ENCODE data around the gene SPN.
"Not testable (repeated sequence)": the region's sequence is repeated elsewhere in the genome, so short reads cannot be mapped to it uniquely, and the experiment has no call there.

The SPN gene

DNA sequence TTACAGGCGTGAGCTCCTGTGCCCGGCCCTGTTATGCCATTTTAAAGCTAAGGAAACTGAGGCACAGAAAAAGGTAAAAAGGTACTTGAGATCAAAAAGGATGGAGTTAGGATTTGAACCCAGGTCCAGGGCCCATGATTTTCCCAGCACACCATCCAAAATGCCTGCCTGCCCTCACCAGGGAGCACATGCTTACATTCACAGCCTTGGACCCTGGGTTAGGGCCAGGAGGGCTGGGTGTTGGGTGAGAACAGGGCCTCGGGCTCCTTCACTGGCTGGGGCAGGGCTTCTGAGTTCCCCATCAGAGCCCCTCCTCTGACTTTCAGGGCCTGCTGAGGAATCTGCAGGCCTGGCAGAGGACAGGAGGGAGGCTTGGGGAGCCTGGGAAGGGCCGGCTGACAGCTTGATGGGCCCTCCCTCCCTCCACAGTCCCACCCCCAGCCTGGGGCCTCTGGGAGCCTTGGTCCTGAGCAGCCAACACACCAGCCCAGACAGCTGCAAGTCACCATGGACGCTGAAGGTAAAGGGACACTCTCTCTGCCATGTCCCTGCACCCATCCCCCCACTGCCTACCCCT lies 15.7 kb downstream of the SPN start, which contains the start of gene QPRT:
TSS of gene QPRT (plus strand) at position 490 of the 577 bp plus-strand sequence. CDS start at position 508, 18 bp downstream.
- no peak for DNase-seq

DNA sequence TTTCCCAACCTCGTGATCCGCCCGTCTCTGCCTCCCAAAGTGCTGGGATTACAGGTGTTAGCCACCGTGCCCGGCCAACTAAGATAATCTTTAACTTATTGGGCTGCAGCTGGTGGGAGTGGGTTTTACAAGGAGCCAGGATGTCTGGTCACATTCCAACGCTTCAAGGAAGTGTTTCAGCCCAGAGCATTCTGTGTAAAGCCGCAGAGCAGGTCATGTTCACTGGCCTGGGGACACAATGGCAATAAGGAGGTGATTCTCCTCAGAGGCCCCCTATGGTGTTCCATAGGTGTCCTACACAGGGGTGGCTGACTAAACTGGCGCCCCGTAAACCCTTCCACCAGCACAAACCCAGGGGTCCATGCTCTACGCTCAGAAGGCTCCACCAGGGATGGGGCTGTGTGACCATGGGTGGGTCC lies 17.1 kb downstream of the SPN start:
- DNase-seq: no peak

GRCh38 chr16:29683543-29684090 lies 20.6 kb downstream of the SPN start:
- no peak for DNase-seq

GRCh38 chr16:29684679-29685078 lies 21.6 kb downstream of the SPN start:
- DNase-seq: no peak

GRCh38 chr16:29686740-29687332 lies 23.8 kb downstream of the SPN start:
- DNase-seq: no peak

- DNase-seq: no peak
Observed at GRCh38 chr16:29687755-29688154, 24.7 kb downstream of the SPN start.

DNA sequence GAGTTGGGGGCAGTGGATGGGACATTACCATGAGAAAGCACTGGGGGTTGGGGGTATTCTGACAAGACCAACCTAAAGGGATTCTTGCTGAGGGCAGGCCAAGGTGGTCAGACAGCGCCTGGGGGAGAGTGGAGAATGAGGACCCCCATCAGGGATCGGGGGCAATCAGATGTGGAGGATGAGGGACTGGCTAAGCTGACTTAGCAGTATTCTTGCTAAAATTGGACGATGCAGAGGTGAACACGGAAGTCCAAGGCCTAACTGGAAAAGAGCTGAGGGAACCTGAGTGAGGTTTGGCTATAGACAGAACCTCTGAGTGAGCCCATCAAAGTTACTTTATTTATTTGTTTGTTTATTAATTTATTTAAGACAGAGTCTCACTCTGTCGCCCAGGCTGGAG lies 25.1 kb downstream of the SPN start:
- no peak for DNase-seq

- DNase-seq: not testable (repeated sequence)
Observed at GRCh38 chr16:29689490-29690351, 26.7 kb downstream of the SPN start.

DNA sequence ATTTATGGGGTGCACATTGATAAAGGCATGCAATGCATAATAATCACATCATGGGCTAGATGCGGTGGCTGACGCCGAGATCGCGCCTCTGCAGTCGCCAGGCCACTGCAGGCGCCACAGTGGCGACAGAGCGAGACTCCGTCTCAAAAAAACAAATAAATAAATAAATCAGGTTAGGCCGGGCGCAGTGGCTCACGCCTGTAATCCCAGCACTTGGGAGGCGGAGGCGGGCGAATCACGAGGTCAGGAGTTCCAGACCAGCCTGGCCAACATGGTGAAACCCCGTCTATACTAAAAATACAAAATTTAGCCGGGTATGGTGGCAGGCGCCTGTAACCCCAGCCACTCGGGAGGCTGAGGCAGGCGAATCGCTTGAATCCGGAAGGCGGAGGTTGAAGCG lies 29.6 kb downstream of the SPN start:
- not testable (repeated sequence) for DNase-seq

GRCh38 chr16:29694384-29695195 lies 31.5 kb downstream of the SPN start:
- peak in 1 of 2 experiments; percentile 56 for DNase-seq

GRCh38 chr16:29695675-29696074 lies 32.6 kb downstream of the SPN start:
- not testable (repeated sequence) for DNase-seq

- no peak for DNase-seq
Observed at GRCh38 chr16:29696881-29697331, 33.9 kb downstream of the SPN start.

GRCh38 chr16:29697391-29697790 lies 34.3 kb downstream of the SPN start:
- no peak for DNase-seq

GRCh38 chr16:29698042-29698441 lies 35.0 kb downstream of the SPN start:
- no peak for DNase-seq

GRCh38 chr16:29698484-29699323 lies 35.7 kb downstream of the SPN start:
- no peak for DNase-seq

DNA sequence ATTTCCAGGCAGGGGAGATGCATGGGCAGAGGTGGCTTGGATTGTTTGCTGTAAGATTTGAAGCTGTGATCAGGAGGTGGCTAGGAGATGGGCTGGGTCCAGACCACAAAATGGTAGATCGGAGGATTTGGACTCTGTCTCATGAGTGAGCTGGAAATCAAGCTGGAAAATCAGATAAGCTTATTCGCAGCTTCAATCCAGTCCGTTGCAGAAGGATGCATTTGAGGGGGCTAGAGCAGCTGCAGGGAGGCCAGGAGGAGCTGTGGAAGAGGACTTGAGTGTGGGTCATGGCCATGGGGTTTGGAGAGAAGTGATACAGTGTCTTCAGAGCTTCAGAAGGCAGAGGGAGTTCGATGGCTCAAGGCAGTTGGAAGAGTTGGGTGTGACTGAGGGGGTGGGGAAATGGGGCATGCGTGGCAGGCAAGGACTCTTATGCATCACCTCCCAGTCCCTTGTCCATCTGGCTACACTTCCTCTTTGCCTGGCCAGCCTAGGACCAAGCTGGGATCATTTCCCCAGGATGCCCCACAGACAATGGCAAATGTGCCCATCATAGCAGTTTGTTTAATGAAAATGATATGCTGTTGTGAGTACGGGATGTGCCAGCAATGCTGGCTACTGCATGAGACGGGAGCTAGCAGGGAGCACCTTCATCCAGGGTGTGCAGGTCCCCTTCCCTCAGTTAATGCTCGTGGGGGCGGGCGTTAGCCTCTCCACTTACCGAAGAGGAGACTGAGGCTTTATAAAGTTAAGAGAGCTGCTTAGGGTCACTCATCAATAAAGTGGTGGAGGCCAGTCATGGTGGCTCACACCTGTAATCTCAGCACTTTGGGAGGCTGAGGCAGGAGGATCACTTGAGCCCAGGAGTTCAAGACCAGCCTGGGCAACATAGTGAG lies 36.5 kb downstream of the SPN start:
- no peak for DNase-seq

- peak; percentile 67 to 87 for DNase-seq
Observed at GRCh38 chr16:29700253-29700987, 37.4 kb downstream of the SPN start.

- DNase-seq: no peak
Observed at GRCh38 chr16:29701214-29701555, 38.1 kb downstream of the SPN start.

- DNase-seq: no peak
Observed at GRCh38 chr16:29702269-29702668, 39.2 kb downstream of the SPN start.

DNA sequence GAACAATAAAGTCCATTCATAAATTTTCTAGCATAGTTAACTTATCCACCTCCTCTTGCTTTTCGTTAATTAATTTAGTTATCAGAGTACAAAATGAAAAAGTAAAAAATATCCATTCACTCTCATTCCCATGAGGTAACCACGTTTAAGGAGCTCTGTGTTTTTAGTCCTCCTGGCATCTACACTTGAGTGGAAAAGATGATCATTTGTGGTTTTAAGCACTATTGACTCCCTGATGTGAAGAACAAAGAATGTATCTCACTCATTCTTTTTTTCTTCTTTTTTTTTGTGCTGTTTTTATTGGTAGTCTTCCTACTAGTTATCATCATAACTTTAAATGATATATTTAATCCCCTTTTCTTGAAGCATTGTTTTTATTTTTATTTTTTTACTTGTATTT lies 42.0 kb downstream of the SPN start:
- DNase-seq: no peak

Measured in NCI-H446 (cell line).